ENCODE measurements around the gene NUDT2.
"Not testable (repeated sequence)": the region's sequence is repeated elsewhere in the genome, so short reads cannot be mapped to it uniquely, and the experiment has no call there.

The NUDT2 gene

DNA sequence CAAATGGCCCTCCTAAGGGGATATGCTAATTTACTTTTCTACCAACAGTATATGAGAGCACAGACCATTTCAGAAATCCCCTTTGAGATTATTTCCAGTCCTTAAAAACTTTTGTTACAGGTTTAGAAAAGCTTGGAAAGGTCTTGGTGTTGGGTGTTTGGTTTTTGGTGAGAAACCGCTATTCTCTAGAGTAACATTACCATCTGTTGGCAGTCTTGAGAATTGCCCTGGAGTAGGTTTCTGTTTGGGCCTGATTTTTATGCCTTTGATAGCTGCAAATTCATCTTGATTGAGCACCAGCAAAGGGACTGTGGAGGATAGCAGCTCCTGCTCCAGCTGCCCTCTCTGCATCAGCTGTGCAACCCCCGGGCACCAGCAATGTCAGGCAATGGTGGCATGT is 8.0 kb downstream of the NUDT2 start:
- DNase-seq: no peak

GRCh38 chr9:34338079-34338478 is 8.7 kb downstream of the NUDT2 start:
- DNase-seq: not testable (repeated sequence)

GRCh38 chr9:34338665-34339385 is 9.5 kb downstream of the NUDT2 start:
- DNase-seq: no peak

GRCh38 chr9:34341659-34342295 is 12.4 kb downstream of the NUDT2 start:
- DNase-seq: no peak

GRCh38 chr9:34343090-34343489 is 13.7 kb downstream of the NUDT2 start:
- DNase-seq: no peak

GRCh38 chr9:34343605-34344004 is 14.2 kb downstream of the NUDT2 start:
- no peak for DNase-seq

DNA sequence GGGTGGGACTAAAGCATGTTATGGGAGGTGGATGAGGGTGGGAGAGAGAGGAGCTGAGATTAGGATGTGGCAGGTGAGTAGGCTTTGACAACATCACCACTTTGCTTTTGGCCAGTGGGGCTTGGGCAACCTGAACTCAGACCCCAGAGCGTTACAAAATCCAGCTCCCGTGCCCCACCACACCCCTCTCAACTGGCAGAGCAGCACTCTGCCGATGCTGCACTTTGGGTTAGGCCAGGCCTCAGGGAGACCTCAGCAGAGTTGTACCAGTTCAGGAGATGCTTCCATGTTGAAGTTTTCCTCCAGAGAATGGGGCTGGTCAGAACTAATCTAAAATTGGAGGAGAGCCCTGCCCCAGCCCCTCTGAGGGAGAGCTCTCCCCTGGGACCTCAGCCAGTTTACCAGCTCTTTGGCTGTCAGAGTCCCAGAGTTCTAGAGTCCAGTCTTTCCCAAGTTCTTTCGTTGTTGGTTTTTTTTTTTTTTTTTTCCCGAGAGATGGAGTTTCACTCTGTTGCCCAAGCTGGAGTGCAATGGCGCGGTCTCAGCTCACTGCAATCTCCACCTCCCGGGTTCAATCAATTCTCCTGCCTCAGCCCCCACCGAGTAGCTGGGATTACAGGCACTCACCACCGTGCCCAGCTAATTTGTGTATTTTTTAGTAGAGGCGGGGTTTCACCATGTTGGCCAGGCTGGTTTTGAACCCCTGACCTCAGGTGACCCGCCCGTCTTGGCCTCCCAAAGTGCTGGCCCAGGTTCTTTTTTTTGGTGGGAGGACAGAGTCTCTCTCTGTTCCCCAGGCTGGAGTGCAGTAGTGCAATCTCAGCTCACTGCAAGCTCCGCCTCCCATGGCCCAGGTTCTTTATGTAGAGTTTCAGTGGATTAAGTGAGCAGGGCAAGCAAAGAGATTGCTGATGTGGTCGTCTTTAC is 17.8 kb downstream of the NUDT2 start:
- DNase-seq: no peak

GRCh38 chr9:34347800-34348158 is 18.4 kb downstream of the NUDT2 start:
- DNase-seq: no peak

DNA sequence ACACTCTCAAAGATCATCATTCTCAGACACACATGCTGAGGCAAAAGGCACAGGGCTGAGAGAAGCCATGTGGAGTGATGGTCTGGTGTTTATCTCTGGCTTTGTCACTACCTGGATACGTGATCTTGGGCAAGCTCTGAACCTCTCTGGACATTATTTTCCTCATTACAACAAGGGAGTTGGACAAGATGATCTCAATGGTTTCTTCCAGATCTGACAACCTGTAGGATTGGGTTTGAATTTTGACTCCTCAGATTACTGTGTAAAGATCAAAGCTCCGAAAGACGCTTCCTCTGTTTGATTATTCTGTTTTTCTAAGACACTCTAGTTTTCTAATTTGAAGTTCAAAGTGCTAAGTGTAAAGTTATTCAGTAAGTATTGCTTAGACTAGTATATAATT is 20.0 kb downstream of the NUDT2 start:
- no peak for DNase-seq

DNA sequence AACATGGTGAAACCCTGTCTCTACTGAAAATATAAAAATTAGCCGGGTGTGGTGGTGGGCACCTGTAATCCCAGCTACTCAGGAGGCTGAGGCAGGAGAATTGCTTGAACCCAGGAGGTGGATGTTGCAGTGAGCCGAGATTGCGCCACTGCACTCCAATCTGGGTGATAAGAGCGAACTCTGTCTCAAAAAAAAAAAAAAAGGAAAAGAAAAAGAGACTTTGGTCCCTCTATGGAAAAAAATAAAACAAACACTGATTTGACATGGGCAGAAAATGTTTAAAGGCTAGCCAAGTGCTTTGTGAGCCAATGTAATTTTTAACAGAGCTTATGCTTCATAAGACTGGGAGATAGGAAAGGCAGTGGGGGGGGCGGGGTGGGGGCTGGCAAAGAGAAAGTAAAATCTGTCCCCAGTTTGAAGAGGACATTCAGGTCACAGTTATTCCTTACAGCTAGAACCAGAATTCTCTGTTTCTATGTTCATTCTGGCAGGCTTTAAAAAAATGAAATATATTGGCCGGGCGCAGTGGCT is 22.8 kb downstream of the NUDT2 start:
- not testable (repeated sequence) for DNase-seq

- not testable (repeated sequence) for DNase-seq
Measured at GRCh38 chr9:34352957-34353356, 23.6 kb downstream of the NUDT2 start.

- no peak for DNase-seq
Measured at GRCh38 chr9:34362614-34363214, 33.3 kb downstream of the NUDT2 start.

DNA sequence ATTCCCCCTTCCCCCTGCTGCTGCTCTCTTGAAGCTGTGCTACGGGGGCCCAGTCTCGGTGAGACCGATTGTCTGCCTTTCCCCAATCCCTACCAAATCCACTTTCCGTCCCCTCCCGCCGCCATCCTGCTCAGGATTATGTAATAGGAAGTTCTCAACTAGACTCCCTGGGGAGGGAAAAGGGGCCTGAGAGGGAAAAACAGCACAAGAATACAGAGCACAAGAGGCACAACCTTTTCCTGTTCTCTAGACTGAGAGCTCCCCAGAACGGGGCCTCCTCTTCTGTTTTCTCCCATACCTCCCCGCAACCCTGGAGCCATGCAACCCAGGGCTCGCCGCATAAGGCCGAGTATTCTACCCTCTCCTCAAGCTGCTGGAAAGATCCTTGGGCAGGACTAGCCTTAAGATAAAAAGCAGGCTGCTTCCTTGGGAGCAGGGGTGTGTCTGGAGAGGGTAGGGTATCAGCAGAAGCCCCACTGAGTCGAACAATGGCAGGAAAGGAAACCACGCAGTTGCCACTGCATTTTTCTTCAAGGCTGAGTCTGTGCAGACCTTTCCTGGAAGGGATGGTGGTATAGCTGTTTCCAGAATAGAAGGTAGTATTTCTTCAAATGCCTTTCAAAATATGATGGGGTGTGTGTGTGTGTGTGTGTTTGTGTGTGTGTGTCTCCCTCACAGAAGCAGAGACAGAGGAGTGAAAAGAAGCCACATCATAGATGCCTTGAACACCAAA is 34.4 kb downstream of the NUDT2 start:
- DNase-seq: no peak

DNA sequence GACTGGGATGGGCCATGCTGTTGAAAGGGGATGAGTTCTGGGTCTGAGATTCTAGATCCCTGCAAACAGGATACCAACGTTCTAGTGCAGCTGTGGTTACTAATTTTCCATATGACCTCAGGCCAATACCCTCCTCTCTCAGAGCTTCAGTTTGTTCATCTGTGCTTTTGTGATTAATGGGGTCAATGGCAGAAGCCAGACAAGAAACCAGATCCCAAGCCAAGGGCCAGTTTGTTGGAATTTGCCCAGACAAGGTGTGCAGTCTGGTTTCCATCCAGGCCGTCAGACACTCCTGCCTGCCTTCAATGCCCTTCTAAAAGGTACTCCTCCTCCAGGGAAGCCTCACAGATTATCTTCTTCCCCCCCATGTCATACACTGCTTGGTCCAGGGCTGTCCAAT is 35.9 kb downstream of the NUDT2 start:
- DNase-seq: no peak

GRCh38 chr9:34366365-34366764 is 37.0 kb downstream of the NUDT2 start:
- DNase-seq: no peak

GRCh38 chr9:34367751-34368410 is 38.5 kb downstream of the NUDT2 start:
- not testable (repeated sequence) for DNase-seq

DNA sequence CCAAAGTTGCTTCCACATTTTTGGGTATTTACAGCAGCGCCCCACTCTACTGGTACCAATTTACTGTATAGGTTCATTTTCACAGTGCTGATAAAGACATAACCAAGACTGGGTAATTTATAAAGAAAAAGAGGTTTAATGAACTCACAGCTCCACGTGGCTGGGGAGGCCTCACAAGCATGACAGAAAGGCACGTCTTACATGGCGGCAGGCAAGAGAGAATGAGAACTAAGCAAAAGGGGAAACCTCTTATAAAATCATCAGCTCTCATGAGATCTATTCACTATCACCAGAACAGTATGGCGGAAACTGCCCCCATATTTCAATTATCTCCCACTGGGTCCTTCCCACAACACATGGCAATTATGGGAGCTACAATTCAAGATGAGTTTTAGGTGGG is 39.4 kb downstream of the NUDT2 start:
- not testable (repeated sequence) for DNase-seq

DNA sequence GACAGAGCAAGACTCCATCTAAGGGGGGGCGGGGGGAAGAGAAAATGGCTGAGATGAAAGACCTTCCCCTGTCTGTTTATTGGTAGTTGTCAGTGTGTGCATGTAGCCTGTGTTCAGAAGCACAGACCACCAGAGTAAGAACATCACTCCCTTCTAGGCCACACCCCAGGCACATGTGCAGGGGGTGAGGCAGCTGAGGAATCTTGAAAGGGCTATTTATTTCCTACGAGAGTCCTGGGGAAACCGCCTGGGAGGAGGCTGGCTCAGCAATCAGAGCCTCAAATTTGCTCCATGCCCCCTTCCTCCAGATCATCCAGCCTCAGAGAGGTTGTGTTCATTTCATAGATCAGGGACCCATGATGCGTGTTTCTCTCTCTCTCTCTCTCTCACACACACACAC is 40.3 kb downstream of the NUDT2 start:
- DNase-seq: no peak

DNA sequence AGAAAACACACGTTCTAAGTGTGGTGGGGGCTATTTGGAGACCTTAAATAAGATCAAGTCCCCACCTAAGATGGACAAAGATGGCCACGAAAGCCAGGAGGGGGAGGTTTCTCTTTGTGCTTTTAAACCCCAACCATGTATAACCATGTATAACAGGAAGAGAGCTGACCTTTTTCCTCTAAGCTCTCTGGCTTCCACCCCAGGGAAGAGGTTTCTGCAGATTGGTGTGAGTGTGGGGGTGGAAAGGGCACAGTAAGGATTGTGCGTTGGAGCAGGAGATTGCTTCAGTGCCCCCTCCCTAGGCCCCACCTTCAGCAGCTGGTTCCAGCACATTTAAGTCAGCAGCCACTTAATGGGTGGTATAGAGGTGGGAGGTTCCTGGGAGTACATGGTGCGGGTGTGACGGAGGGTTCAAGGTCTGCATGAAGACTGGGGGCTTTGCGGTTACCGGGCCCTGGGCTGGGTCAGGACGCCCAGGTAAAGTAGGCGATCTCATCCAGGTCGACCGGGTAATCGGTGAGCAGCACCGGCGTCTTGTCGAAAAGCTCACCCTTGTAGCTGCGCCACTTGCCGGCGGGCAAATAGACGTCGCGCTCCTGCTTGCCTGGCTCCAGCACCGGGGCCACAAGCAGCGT is 41.1 kb downstream of the NUDT2 start:
- DNase-seq: no peak

DNA sequence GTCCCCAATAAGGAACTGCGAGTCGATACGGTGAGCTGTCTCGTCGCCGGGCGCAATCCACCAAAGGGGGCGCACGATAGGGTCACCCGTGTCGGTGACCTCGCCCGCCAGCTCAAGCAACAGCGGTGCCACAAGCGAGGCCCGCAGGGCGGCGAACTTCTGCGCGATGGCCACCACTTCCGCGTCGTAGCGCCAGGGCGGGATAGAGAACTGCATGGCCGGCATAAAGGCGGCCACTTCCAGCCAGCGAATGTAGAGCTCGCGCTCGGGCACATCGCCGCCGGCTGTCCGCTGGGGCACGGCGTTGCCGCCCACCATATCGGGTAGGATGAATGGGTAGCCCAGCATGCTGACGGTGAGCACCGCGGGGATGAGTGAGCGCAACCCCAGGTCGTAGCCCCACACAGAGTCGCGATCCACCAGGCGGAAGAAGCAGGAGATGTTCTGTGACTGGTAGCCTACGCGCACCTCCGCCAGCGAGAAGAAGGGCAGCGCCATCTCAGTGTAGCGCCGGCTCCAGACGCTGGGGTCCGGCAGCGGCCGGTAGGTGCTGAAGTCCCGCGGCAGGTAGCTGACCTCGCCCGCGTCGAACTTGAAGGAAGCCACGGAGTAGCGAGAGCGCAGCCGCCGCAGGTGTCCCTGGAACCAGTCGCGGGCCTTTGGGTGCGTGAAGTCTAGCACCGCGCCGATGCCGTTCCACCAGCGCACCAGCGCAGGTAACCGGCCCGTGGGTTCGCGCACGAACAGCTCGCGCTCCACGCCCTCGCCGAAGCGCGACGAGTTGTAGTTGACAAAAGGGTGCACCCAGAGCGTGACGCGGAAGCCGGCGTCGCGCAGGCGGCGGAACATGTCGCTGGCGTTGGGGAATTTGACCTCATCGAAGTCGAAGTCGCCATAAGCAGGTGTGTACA is 41.9 kb downstream of the NUDT2 start:
- DNase-seq: no peak

Measured in GOT3 (cell line).